Gastrocnemius medialis (tissue), 4 donors: ENCODE data around the gene GPRIN3.

ENCODE experiments used
- CTCF ChIP-seq, 5 experiments: fragments of 450-650 bp in 3 of 5; fragments of 200-600 bp in 2 of 5; sonication (generic) in 2 of 5; IDR thresholded peaks in 4 of 5; conservative IDR thresholded peaks in 1 of 5; 1 replicate in 4 of 5; 2 replicates in 1 of 5; pipeline ENCODE4 v1.5.1; 2016 to 2019; ENCODE audit warnings: antibody characterized with exemption in 5 of 5, mild to moderate bottlenecking in 3 of 5, moderate library complexity in 3 of 5
- POLR2A ChIP-seq, 2 donors: fragments of 450-650 bp; IDR thresholded peaks; one replicate each; pipeline ENCODE4 v1.6.1; 2017; ENCODE audit warnings: antibody characterized with exemption in 2 of 2, mild to moderate bottlenecking in 2 of 2, moderate library complexity in 2 of 2

- TF ChIP-seq CTCF (IDR thresholded peaks at IDR 0.05 in 4 of 5, conservative IDR thresholded peaks at IDR 0.05 in 1 of 5) (no peak), POLR2A (IDR thresholded peaks at IDR 0.05) (no peak)
Observed at GRCh38 chr4:89305712-89306437, 1.7 kb downstream of the GPRIN3 start.
